K562 (cell line): Measurements from ENCODE around the gene PITRM1.

Source experiments
- RUNX1 ChIP-seq: sonication (generic); IDR thresholded peaks from 2 replicates; pipeline ENCODE4 v1.6.1; 2016; ENCODE audit warnings: antibody characterized with exemption, low read depth
- TF ChIP-seq, protein P1 (sequence below): fragments of 150-350 bp; conservative IDR thresholded peaks from 2 replicates; pipeline ENCODE4 v1.6.1; 2014; ENCODE audit warnings: low read length

DNA sequence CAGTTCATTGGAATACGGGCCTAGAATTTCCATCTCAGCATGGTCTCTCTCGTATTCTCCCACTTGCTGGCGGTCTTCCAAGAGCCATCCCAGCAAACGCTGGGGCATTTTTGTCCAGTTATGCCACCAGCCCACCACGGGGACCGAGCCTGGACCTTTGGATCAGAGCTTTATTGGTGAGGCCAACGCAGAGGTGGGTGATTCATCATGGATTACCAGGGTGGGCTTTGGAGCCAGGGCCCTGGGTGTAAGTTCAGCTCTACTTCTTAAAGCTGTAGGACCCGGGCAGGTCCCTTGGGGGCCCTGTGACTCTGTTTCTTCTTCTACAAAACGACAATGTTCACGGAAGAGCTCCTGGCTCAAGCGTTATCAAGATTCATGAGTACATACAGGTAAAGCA, 22.7 kb upstream of the PITRM1 start:
- TF ChIP-seq RUNX1 = no peak
- TF ChIP-seq, protein P1, sequence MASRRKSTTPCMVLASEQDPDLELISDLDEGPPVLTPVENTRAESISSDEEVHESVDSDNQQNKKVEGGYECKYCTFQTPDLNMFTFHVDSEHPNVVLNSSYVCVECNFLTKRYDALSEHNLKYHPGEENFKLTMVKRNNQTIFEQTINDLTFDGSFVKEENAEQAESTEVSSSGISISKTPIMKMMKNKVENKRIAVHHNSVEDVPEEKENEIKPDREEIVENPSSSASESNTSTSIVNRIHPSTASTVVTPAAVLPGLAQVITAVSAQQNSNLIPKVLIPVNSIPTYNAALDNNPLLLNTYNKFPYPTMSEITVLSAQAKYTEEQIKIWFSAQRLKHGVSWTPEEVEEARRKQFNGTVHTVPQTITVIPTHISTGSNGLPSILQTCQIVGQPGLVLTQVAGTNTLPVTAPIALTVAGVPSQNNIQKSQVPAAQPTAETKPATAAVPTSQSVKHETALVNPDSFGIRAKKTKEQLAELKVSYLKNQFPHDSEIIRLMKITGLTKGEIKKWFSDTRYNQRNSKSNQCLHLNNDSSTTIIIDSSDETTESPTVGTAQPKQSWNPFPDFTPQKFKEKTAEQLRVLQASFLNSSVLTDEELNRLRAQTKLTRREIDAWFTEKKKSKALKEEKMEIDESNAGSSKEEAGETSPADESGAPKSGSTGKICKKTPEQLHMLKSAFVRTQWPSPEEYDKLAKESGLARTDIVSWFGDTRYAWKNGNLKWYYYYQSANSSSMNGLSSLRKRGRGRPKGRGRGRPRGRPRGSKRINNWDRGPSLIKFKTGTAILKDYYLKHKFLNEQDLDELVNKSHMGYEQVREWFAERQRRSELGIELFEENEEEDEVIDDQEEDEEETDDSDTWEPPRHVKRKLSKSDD = no peak
